Right cardiac atrium (tissue), 5 donors: Measurements from ENCODE around the gene TMOD2. TPM values are rescaled to one million over a fixed set of nuclear protein-coding genes. Genes with fewer than 3 reads are reported as not detected.
A peak's percentile ranks its signal among the peaks of the same experiment; 100 is the strongest.

ENCODE experiments used
- ATAC-seq, 2 donors: fragments of 200-7000 bp; cut with Tn5 transposase; one replicate each; pipeline versions ENCODE4 v1.8.0 to v1.9.1; 2020; ENCODE audit warnings: moderate library complexity in 2 of 2, mild to moderate bottlenecking in 1 of 2
- DNase-seq, 3 donors: peaks; one replicate each; pipeline ENCODE4 v3.0.0-alpha.2; 2020
- H3K27ac ChIP-seq: one replicate; pipeline ENCODE4 v1.5.1; 2013; ENCODE audit warnings: mild to moderate bottlenecking, low read length, control low read depth, moderate library complexity
- H3K27me3 ChIP-seq: one replicate; pipeline ENCODE4 v1.6.1; 2013; ENCODE audit not compliant: control insufficient read depth, insufficient read depth
- H3K4me1 ChIP-seq: one replicate; pipeline ENCODE4 v1.6.1; 2013; ENCODE audit warnings: low read length; ENCODE audit not compliant: control insufficient read depth, insufficient read depth
- H3K4me3 ChIP-seq: one replicate; pipeline ENCODE4 v1.5.1; 2013; ENCODE audit warnings: low read length, control low read depth
- H3K9me3 ChIP-seq: one replicate; pipeline ENCODE4 v1.6.1; 2013; ENCODE audit warnings: low read length; ENCODE audit not compliant: control insufficient read depth
- WGBS: extraction: QIAGEN DNeasy Blood & Tissue Kit; methylation state at CpG from one replicate; pipeline ENCODE4 v1.1.7; 2013; 5-methylcytosine and 5-hydroxymethylcytosine counted together
- intact Hi-C, 4 donors: fragments of 100-400 bp; cut with DNase I; formaldehyde crosslinking; loops; one replicate each; pipeline versions ENCODE4 v1.11.0 to v1.14.0; 2022 to 2023
- polyA plus RNA-seq: library from polyadenylated mRNA; stranded (reverse); fragments of 200-250 nt; gene quantifications from one replicate; pipeline ENCODE4 v1.2.3, GENCODE V29; 2013
- total RNA-seq, 4 donors: library from RNA; stranded (reverse); fragmentation: NEBNext Ultra II Directional; extraction: Animal tissue kit (Norgen Biotek cat#: 25700); gene quantifications; one replicate each; pipeline ENCODE4 v1.2.1, GENCODE V29; 2021
- donor health status: healthy with polysubstance abuse.
- donor health status: DM: no; HTN: yes; CAD: no.
- donor health status: DM: no; HTN: no; CAD: no.
- donor health status: DM: no; HTN: yes; CAD: no; lungs with severe emphysema.
- donor health status: DM: yes; HTN: yes; CAD: no.

Gene TMOD2
- total and polyA plus RNA-seq, 5 donors, result 3.6 to 17.8 (median 13.4) TPM

- Histone ChIP-seq H3K9me3 (no peaks in the 10 kb centered on the region), H3K27ac (no peak overlapping the region), H3K27me3 (no peaks in the 10 kb centered on the region), H3K4me3 (no peak overlapping the region), H3K4me1 (no peaks in the 10 kb centered on the region)
- ATAC-seq (no peak), DNase-seq (no peak)
- intact Hi-C loops, result no loop called here
- WGBS, result 90% methylated on average over 10 of the region's 10 CpGs
Measured at GRCh38 chr15:51796847-51797401, 45.5 kb downstream of the TMOD2 start.

GRCh38 chr15:51798281-51798680 lies 46.9 kb downstream of the TMOD2 start:
- 98% methylated on average over 1 of the region's 1 CpG for WGBS

GRCh38 chr15:51799282-51800252 lies 48.2 kb downstream of the TMOD2 start:
- intact Hi-C loops, result no loop called here

More at GRCh38 chr15:51798281-51798680, 46.9 kb downstream of the TMOD2 start:
- Histone ChIP-seq H3K9me3 (no peaks in the 10 kb centered on the region), H3K27ac (no peak overlapping the region), H3K4me1 (no peaks in the 10 kb centered on the region), H3K4me3 (no peak overlapping the region), H3K27me3 (no peaks in the 10 kb centered on the region)
- ATAC-seq (peak in 1 of 2 donors; percentile 33), DNase-seq (no peak)
- intact Hi-C loops, result no loop called here

DNA sequence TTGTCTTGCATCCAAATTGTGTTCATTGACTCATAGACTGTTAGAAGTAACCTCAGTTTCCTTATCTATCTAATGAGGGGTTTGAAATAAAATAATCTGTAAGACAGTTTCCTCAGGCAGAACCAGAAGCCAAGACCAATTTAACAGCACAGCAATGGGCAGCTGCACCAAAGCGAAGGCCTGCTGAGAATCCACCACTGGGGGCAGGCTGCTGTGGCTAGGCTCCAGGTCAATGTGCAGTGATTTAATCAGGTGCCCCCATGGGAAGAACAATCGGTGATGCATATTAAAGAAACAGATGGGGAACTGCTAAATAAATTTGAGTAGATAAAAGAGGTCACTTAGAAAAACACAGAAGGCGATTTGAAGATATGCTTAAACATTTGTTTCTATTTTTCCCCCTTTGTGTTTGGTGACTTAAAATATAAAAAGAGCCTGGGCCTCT lies 50.0 kb downstream of the TMOD2 start:
- WGBS, result 48% methylated on average over 3 of the region's 3 CpGs
- Histone ChIP-seq H3K27ac (no peak overlapping the region), H3K4me3 (no peak overlapping the region), H3K9me3 (no peaks in the 10 kb centered on the region), H3K27me3 (no peaks in the 10 kb centered on the region), H3K4me1 (no peaks in the 10 kb centered on the region)
- intact Hi-C loops, result no loop called here
- peak; percentile 66 to 79 for ATAC-seq
- DNase-seq, result peak; percentile 33 to 74 (median 74)

More at GRCh38 chr15:51799282-51800252, 48.2 kb downstream of the TMOD2 start:
- DNase-seq (no peak), ATAC-seq (no peak)
- H3K4me3 ChIP-seq, result no peak overlapping the region
- no peak overlapping the region for H3K27ac ChIP-seq
- WGBS, result 76% methylated on average over 6 of the region's 6 CpGs
- H3K9me3 ChIP-seq, result no peaks in the 10 kb centered on the region
- no peaks in the 10 kb centered on the region for H3K4me1 ChIP-seq
- no peaks in the 10 kb centered on the region for H3K27me3 ChIP-seq

GRCh38 chr15:51802593-51802992 lies 51.2 kb downstream of the TMOD2 start:
- no peaks in the 10 kb centered on the region for H3K4me1 ChIP-seq
- no peak for ATAC-seq
- DNase-seq, result no peak
- intact Hi-C loops, result no loop called here
- WGBS, result 97% methylated on average over 5 of the region's 5 CpGs
- no peak overlapping the region for H3K4me3 ChIP-seq
- no peaks in the 10 kb centered on the region for H3K9me3 ChIP-seq
- no peaks in the 10 kb centered on the region for H3K27me3 ChIP-seq
- no peak overlapping the region for H3K27ac ChIP-seq

DNA sequence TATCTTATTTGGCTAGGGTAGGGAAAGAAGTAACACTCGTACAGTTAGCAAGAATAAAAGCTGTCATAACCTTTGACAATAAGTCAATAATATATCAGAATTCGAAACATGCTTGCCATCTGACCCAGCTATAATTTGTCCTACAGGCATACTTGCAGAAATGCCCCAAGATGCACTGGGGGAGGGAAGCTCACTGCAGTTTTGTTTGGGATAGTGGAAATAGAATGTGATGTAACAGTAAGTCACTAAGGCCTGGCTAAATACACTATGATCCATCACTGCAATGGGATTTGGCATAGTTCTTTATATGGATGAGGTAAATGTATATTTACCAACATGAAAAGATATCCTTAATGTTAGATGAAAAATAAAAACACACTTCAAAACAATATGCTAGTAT lies 52.6 kb downstream of the TMOD2 start:
- no peak for DNase-seq
- Histone ChIP-seq H3K4me3 (no peak overlapping the region), H3K9me3 (no peaks in the 10 kb centered on the region), H3K27me3 (no peaks in the 10 kb centered on the region), H3K27ac (no peak overlapping the region), H3K4me1 (no peaks in the 10 kb centered on the region)
- no peak for ATAC-seq
- 88% methylated on average over 2 of the region's 2 CpGs for WGBS
- intact Hi-C loops, result no loop called here

DNA sequence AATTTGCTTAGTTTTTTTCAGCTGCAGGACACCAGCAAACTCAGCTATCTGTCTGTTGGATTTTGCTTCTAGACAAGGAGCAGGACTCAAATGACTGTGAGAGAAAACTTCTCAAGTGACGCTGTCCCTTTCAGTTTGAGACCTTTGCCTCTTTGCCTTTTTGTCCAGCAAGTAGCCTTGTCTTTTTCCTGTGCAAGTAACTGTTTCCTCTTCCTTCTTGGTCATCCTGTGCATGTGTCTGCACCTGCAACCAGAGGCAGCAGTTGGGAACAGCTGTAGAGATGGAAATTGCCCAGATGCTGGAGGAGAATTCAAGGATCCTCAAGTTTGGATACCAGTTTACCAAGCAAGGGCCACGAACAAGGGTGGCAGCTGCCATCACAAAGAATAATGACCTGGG lies 54.7 kb downstream of the TMOD2 start:
- H3K4me3 ChIP-seq, result no peak overlapping the region
- ATAC-seq, result no peak
- no peaks in the 10 kb centered on the region for H3K4me1 ChIP-seq
- no peak for DNase-seq
- no peak overlapping the region for H3K27ac ChIP-seq
- WGBS, result 85% methylated on average over 2 of the region's 2 CpGs
- H3K27me3 ChIP-seq, result no peaks in the 10 kb centered on the region
- H3K9me3 ChIP-seq, result no peaks in the 10 kb centered on the region
- intact Hi-C loops, result no loop called here

- intact Hi-C loops, result no loop called here
- DNase-seq (no peak), ATAC-seq (no peak)
- Histone ChIP-seq H3K9me3 (no peaks in the 10 kb centered on the region), H3K4me3 (no peak overlapping the region), H3K27me3 (no peaks in the 10 kb centered on the region), H3K27ac (no peak overlapping the region), H3K4me1 (no peaks in the 10 kb centered on the region)
- WGBS, result 39% methylated on average over 1 of the region's 1 CpG
Measured at GRCh38 chr15:51809457-51809856, 58.1 kb downstream of the TMOD2 start.

- H3K27ac ChIP-seq, result no peak overlapping the region
- H3K4me3 ChIP-seq, result no peak overlapping the region
- DNase-seq (no peak), ATAC-seq (no peak)
- no peaks in the 10 kb centered on the region for H3K9me3 ChIP-seq
- WGBS, result 88% methylated on average over 2 of the region's 2 CpGs
- intact Hi-C loops, result no loop called here
- H3K4me1 ChIP-seq, result no peaks in the 10 kb centered on the region
- H3K27me3 ChIP-seq, result no peaks in the 10 kb centered on the region
Measured at GRCh38 chr15:51812598-51812997, 61.2 kb downstream of the TMOD2 start.

GRCh38 chr15:51814606-51815005 lies 63.2 kb downstream of the TMOD2 start:
- H3K9me3 ChIP-seq, result no peaks in the 10 kb centered on the region
- H3K4me1 ChIP-seq, result no peaks in the 10 kb centered on the region
- no peak overlapping the region for H3K4me3 ChIP-seq
- WGBS, result 88% methylated on average over 3 of the region's 3 CpGs
- no peak for DNase-seq
- intact Hi-C loops, result no loop called here
- no peak for ATAC-seq
- H3K27ac ChIP-seq, result no peak overlapping the region
- H3K27me3 ChIP-seq, result no peaks in the 10 kb centered on the region

GRCh38 chr15:51816611-51817010 lies 65.2 kb downstream of the TMOD2 start:
- Histone ChIP-seq H3K4me1 (no peaks in the 10 kb centered on the region), H3K27ac (no peak overlapping the region), H3K27me3 (no peaks in the 10 kb centered on the region), H3K9me3 (no peaks in the 10 kb centered on the region), H3K4me3 (no peak overlapping the region)
- no peak for DNase-seq
- intact Hi-C loops, result no loop called here
- ATAC-seq, result no peak
